Central memory CD8-positive, alpha-beta T cell (primary cell): ENCODE data around the gene TFG.

Experiments
- ATAC-seq: fragments of 150-1000 bp; cut with Tn5 transposase; replicated peaks from 2 replicates; pipeline ENCODE4 v1.10.0; 2022; ENCODE audit warnings: mild to moderate bottlenecking, moderate FRiP score, moderate number of reproducible peaks; ENCODE audit not compliant: poor library complexity, severe bottlenecking; ENCODE audit errors: extremely low read depth
- DNase-seq, 2 donors: peaks; one replicate each; pipeline ENCODE4 v3.0.0; 2021; ENCODE audit warnings: low spot score in 2 of 2
- H3K27ac Mint-ChIP-seq: one replicate; pipeline ENCODE4 v1.8.0; 2022; ENCODE audit warnings: low read depth, mild to moderate bottlenecking, moderate library complexity, mixed read lengths
- H3K27me3 Mint-ChIP-seq: one replicate; pipeline ENCODE4 v1.8.0; 2022; ENCODE audit warnings: mixed read lengths
- H3K36me3 Mint-ChIP-seq: one replicate; pipeline ENCODE4 v1.8.0; 2022; ENCODE audit warnings: mild to moderate bottlenecking, moderate library complexity, mixed read lengths; ENCODE audit not compliant: insufficient read depth
- H3K4me1 Mint-ChIP-seq: one replicate; pipeline ENCODE4 v1.8.0; 2022; ENCODE audit warnings: mixed read lengths
- H3K4me3 Mint-ChIP-seq: one replicate; pipeline ENCODE4 v1.8.0; 2022; ENCODE audit warnings: mild to moderate bottlenecking, moderate library complexity, mixed read lengths
- H3K9me3 Mint-ChIP-seq: one replicate; pipeline ENCODE4 v1.8.0; 2022; ENCODE audit warnings: mixed read lengths

The TFG gene

GRCh38 chr3:100696161-100696560, 13.1 kb upstream of the TFG start:
- no peaks in the 10 kb centered on the region for H3K36me3 Mint-ChIP-seq

GRCh38 chr3:100697172-100697571, 12.1 kb upstream of the TFG start:
- no peaks in the 10 kb centered on the region for H3K9me3 Mint-ChIP-seq
- H3K27me3 Mint-ChIP-seq: peaks cover 94% of the 10 kb centered on the region
- DNase-seq (no peak), ATAC-seq (no peak)
- no peak overlapping the region for H3K27ac Mint-ChIP-seq
- no peaks in the 10 kb centered on the region for H3K4me1 Mint-ChIP-seq
- H3K4me3 Mint-ChIP-seq: no peak overlapping the region
- no peaks in the 10 kb centered on the region for H3K36me3 Mint-ChIP-seq

More at GRCh38 chr3:100696161-100696560, 13.1 kb upstream of the TFG start:
- H3K27ac Mint-ChIP-seq: no peak overlapping the region
- DNase-seq (no peak), ATAC-seq (no peak)
- H3K4me3 Mint-ChIP-seq: no peak overlapping the region
- peaks cover 95% of the 10 kb centered on the region for H3K27me3 Mint-ChIP-seq
- H3K4me1 Mint-ChIP-seq: no peaks in the 10 kb centered on the region
- H3K9me3 Mint-ChIP-seq: no peaks in the 10 kb centered on the region

- DNase-seq (no peak), ATAC-seq (no peak)
- Mint-ChIP-seq H3K4me3 (no peak overlapping the region), H3K27me3 (peaks cover 92% of the 10 kb centered on the region), H3K27ac (no peak overlapping the region), H3K9me3 (no peaks in the 10 kb centered on the region), H3K36me3 (no peaks in the 10 kb centered on the region), H3K4me1 (no peaks in the 10 kb centered on the region)
These were observed 11.5 kb upstream of the TFG start for GRCh38 chr3:100697723-100698285.

GRCh38 chr3:100698736-100699135, 10.6 kb upstream of the TFG start:
- no peak overlapping the region for H3K4me3 Mint-ChIP-seq
- no peak overlapping the region for H3K27ac Mint-ChIP-seq
- peaks cover 83% of the 10 kb centered on the region for H3K27me3 Mint-ChIP-seq
- no peaks in the 10 kb centered on the region for H3K9me3 Mint-ChIP-seq
- H3K4me1 Mint-ChIP-seq: no peaks in the 10 kb centered on the region
- no peaks in the 10 kb centered on the region for H3K36me3 Mint-ChIP-seq
- DNase-seq: no peak
- no peak for ATAC-seq

- H3K27ac Mint-ChIP-seq: no peak overlapping the region
- H3K36me3 Mint-ChIP-seq: no peaks in the 10 kb centered on the region
- H3K27me3 Mint-ChIP-seq: peaks cover 73% of the 10 kb centered on the region
- H3K4me3 Mint-ChIP-seq: no peak overlapping the region
- DNase-seq: no peak
- no peaks in the 10 kb centered on the region for H3K9me3 Mint-ChIP-seq
- no peak for ATAC-seq
- no peaks in the 10 kb centered on the region for H3K4me1 Mint-ChIP-seq
These were observed 8.6 kb upstream of the TFG start for GRCh38 chr3:100700708-100701107.

- H3K4me3 Mint-ChIP-seq: no peak overlapping the region
- DNase-seq: no peak
- no peak overlapping the region for H3K27ac Mint-ChIP-seq
- no peaks in the 10 kb centered on the region for H3K4me1 Mint-ChIP-seq
- H3K27me3 Mint-ChIP-seq: peaks cover 66% of the 10 kb centered on the region
- no peaks in the 10 kb centered on the region for H3K36me3 Mint-ChIP-seq
- H3K9me3 Mint-ChIP-seq: no peaks in the 10 kb centered on the region
- no peak for ATAC-seq
These were observed 7.0 kb upstream of the TFG start for GRCh38 chr3:100702082-100702979.

- no peak overlapping the region for H3K27ac Mint-ChIP-seq
- H3K27me3 Mint-ChIP-seq: peaks cover 60% of the 10 kb centered on the region
- ATAC-seq (no peak), DNase-seq (no peak)
- no peaks in the 10 kb centered on the region for H3K36me3 Mint-ChIP-seq
- H3K4me3 Mint-ChIP-seq: no peak overlapping the region
- H3K9me3 Mint-ChIP-seq: no peaks in the 10 kb centered on the region
- no peaks in the 10 kb centered on the region for H3K4me1 Mint-ChIP-seq
These were observed 6.3 kb upstream of the TFG start for GRCh38 chr3:100702980-100703345.

- H3K9me3 Mint-ChIP-seq: peaks cover 4% of the 10 kb centered on the region
- H3K27ac Mint-ChIP-seq: no peak overlapping the region
- ATAC-seq (no peak), DNase-seq (no peak)
- H3K4me1 Mint-ChIP-seq: peaks cover 6% of the 10 kb centered on the region
- H3K36me3 Mint-ChIP-seq: peaks cover under 1% of the 10 kb centered on the region
- H3K4me3 Mint-ChIP-seq: no peak overlapping the region
- peaks cover 51% of the 10 kb centered on the region for H3K27me3 Mint-ChIP-seq
These were observed 5.4 kb upstream of the TFG start for GRCh38 chr3:100703865-100704264.

- H3K27me3 Mint-ChIP-seq: peaks cover 32% of the 10 kb centered on the region
- peaks cover 17% of the 10 kb centered on the region for H3K36me3 Mint-ChIP-seq
- peaks cover 4% of the 10 kb centered on the region for H3K9me3 Mint-ChIP-seq
These were observed 2.9 kb upstream of the TFG start for GRCh38 chr3:100706365-100706764.

GRCh38 chr3:100708644-100708988, 678 bp upstream of the TFG start:
- Mint-ChIP-seq H3K27ac (peak overlapping the region; percentile 96), H3K36me3 (peaks cover 24% of the 10 kb centered on the region), H3K4me1 (peaks cover 39% of the 10 kb centered on the region), H3K27me3 (peaks cover 19% of the 10 kb centered on the region), H3K4me3 (peak overlapping the region; percentile 85), H3K9me3 (peaks cover 4% of the 10 kb centered on the region)
- DNase-seq (no peak), ATAC-seq (no peak)

More at GRCh38 chr3:100706365-100706764, 2.9 kb upstream of the TFG start:
- no peak for ATAC-seq
- no peak overlapping the region for H3K4me3 Mint-ChIP-seq
- H3K27ac Mint-ChIP-seq: no peak overlapping the region
- DNase-seq: no peak
- peaks cover 17% of the 10 kb centered on the region for H3K4me1 Mint-ChIP-seq

- Mint-ChIP-seq H3K4me1 (peaks cover 44% of the 10 kb centered on the region), H3K36me3 (peaks cover 31% of the 10 kb centered on the region)
These were observed 557 bp downstream of the TFG start for GRCh38 chr3:100709842-100710260.

GRCh38 chr3:100710261-100710968, 1.1 kb downstream of the TFG start:
- Mint-ChIP-seq H3K27me3 (peaks cover 12% of the 10 kb centered on the region), H3K27ac (peak overlapping the region; percentile 96), H3K4me1 (peaks cover 49% of the 10 kb centered on the region), H3K4me3 (peak overlapping the region; percentile 85), H3K36me3 (peaks cover 35% of the 10 kb centered on the region), H3K9me3 (peaks cover 4% of the 10 kb centered on the region)
- ATAC-seq (peak; percentile 21), DNase-seq (peak in 1 of 2 donors; percentile 31)

More at GRCh38 chr3:100709842-100710260, 557 bp downstream of the TFG start:
- peak; percentile 2 for ATAC-seq
- DNase-seq: peak in 1 of 2 donors; percentile 21
- Mint-ChIP-seq H3K27ac (peak overlapping the region; percentile 96), H3K4me3 (peak overlapping the region; percentile 85), H3K27me3 (peaks cover 18% of the 10 kb centered on the region), H3K9me3 (peaks cover 4% of the 10 kb centered on the region)
